Epithelial cell of proximal tubule (primary cell): ENCODE results near the gene KCNQ1OT1. TPM values are rescaled to one million over a fixed set of nuclear protein-coding genes. Genes with fewer than 3 reads are reported as not detected.

Experiments used
- DNase-seq: peaks from one replicate; pipeline ENCODE4 v3.0.0-alpha.2; 2011; ENCODE audit warnings: low read depth
- H3K4me3 ChIP-seq: 2 replicates; pipeline ENCODE4 v1.5.1; 2011; ENCODE audit warnings: low read depth, mild to moderate bottlenecking, low read length
- CTCF ChIP-seq: conservative IDR thresholded peaks from 2 replicates; pipeline ENCODE4 v1.5.1; 2012; ENCODE audit warnings: low read depth, mild to moderate bottlenecking, low read length
- total RNA-seq: library from RNA; depleted of rRNA; stranded (reverse); fragments of >200 nt; gene quantifications from 2 replicates; pipeline ENCODE4 v1.2.3, GENCODE V29; 2015

KCNQ1OT1 gene
- total RNA-seq, 1 donor from 2014 or later, result 0.63 TPM

GRCh38 chr11:2700415-2701211, 819 bp upstream of the KCNQ1OT1 start:
- DNase-seq, result no peak

GRCh38 chr11:2699185-2699530, 636 bp downstream of the KCNQ1OT1 start:
- H3K4me3 ChIP-seq, result peak overlapping the region; percentile 80
- no peak for TF ChIP-seq CTCF
- DNase-seq, result no peak

More at GRCh38 chr11:2700415-2701211, 819 bp upstream of the KCNQ1OT1 start:
- TF ChIP-seq CTCF, result no peak
- peak overlapping the region; percentile 63 for H3K4me3 ChIP-seq

DNA sequence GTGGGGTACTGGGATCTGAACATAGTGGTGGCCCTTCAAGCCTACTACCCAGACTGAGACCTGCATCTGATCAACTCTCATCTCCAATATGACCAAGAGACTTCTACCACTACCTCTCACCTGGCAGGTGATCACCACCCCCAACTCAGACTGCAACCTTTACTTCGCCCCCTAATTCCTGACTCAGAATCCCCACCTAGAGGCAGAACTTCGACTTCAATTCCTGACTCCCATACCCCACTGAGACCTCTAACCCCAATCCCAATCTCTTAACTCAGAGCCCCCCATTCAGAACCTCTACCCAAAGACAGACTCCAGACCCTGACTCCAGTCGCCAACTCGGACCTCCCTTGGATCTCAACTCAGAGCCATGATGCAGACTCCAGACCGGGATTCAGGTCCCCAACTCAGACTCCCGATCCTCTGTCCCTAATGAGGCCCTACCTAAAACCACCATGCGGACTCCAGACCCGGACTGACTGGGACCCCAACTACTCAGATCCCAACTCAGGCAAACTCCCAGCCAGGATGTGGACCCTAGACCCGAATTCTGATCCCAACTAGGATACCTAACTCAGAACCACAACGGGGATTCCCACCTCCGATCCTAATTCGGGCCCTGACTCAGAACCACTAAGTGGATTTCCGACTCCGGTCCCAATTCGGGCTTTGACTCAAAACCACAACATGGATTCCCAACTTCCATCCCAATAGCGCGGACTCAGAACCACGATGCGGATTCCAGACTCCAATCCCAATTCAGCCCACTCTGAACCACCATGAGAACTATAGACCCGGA, 1.2 kb downstream of the KCNQ1OT1 start:
- H3K4me3 ChIP-seq, result peak overlapping the region; percentile 80
- DNase-seq, result no peak
- TF ChIP-seq CTCF, result no peak

DNA sequence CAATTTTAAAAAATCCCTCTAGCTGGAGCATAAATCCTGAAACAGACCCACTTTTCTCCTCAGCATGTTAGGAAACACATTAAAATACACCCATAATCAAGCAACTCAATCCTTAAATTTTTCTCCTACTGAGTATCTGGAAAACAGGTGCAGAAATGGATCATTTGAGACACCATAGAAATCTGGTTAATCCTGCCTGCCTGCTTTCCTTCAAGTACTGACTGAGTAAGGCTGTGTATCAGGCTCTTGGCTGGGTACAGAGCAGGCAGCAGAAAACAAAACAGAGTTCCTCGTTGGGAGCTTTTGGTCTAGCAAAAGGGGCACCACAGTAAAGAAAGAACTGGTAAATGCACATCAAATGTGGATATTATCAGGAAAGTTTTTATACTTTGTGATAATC, 1.9 kb downstream of the KCNQ1OT1 start:
- peak overlapping the region; percentile 80 for H3K4me3 ChIP-seq
- DNase-seq, result no peak
- no peak for TF ChIP-seq CTCF

DNA sequence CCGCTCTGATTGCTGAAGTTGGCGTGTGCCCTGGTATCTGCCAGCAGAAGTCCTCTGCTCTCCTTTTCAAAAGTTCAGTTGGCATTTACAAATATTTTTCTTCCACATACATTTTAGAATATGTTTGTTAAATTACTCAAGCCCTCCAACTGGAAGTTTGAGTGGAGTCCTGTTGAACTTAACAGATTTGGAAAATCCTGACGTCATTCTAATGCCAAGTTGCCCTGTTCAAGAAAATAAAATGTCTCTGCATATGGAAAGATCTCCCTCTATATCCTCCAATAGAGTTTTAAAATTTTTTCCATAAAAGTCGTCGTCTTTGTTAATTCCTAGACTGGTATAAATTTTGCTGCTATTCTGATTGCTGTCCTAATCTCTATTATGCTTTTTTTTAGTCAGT, 3.3 kb downstream of the KCNQ1OT1 start:
- no peak for DNase-seq
- H3K4me3 ChIP-seq, result no peak overlapping the region
- TF ChIP-seq CTCF, result no peak

DNA sequence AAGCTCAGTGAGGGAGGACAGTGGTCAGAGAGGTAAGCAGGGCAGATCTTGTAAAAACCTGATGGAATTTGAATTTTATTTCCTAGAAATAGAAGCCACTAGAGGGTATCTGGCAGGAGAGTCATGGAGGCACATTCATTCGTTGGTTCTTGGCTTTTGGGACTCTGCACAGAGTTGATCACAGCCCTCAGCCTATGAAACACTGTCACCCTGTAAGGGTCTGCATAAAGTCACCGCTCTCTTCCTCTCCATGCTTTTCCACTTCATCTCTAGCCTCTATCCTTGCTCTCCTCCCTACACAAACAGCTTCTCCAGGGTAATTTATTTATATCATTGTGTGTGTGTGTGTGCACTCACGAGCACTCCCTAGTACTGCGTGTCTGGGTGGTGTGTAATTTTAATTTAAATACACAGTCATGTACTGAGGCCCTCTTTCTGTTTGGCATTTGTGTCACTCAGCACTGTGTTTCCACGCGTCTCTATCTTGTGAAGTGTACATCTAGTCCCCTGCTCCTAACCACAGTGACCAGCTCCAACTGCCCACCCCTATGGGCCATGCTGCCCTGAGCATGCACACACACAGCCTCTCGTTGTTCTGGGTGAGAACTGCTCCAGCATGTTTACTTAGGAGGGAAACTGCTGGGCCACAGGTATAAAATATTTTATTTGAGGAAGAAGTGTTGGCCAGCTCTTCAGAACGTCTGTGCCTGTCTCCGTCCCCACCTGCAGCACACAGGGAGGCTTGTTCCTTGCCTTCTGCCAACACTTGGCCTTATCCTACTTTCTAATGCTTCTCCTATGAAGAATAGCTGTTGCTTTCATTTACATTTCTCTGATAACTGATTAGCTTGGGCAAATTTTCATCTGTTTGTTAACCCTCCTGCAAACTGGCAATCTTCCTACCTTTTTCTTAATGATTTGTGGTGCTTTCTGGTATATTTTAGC, 4.5 kb downstream of the KCNQ1OT1 start:
- no peak overlapping the region for H3K4me3 ChIP-seq
- TF ChIP-seq CTCF, result no peak
- DNase-seq, result no peak
